GM12878 (cell line): ENCODE measurements around the gene RFK. TPM values are rescaled to one million over a fixed set of nuclear protein-coding genes. Genes with fewer than 3 reads are reported as not detected.

Experiments
- BHLHE40 ChIP-seq, 2 experiments: fragments of 450-650 bp in 1 of 2; IDR thresholded peaks; 2 replicates each; pipeline ENCODE4 v1.6.1; 2011 to 2017; ENCODE audit warnings: low read depth in 2 of 2, borderline replicate concordance in 1 of 2, improper control_type of control experiment in 1 of 2, low read length in 1 of 2, mild to moderate bottlenecking in 1 of 2
- CBX5 ChIP-seq: sonication (generic); IDR thresholded peaks from 2 replicates; pipeline ENCODE4 v1.6.1; 2016; ENCODE audit warnings: low read depth, moderate library complexity, mild to moderate bottlenecking, inconsistent platforms
- CHD1 ChIP-seq: IDR thresholded peaks from 2 replicates; pipeline ENCODE4 v1.6.1; 2012; ENCODE audit warnings: low read depth, low read length, improper control_type of control experiment
- ELK1 ChIP-seq: IDR thresholded peaks from 2 replicates; pipeline ENCODE4 v1.6.1; 2012; ENCODE audit warnings: low read depth, low read length, improper control_type of control experiment
- EZH2 ChIP-seq: IDR thresholded peaks from 2 replicates; pipeline ENCODE4 v1.6.1; 2012; ENCODE audit warnings: low read depth, mild to moderate bottlenecking, control low read depth, inconsistent platforms, low read length, borderline replicate concordance; ENCODE audit not compliant: control insufficient read depth
- GABPA ChIP-seq: IDR thresholded peaks from 2 replicates; pipeline ENCODE4 v1.6.1; 2014; ENCODE audit warnings: antibody characterized with exemption, low read depth, mild to moderate bottlenecking, inconsistent platforms
- IKZF2 ChIP-seq, 2 experiments: fragments of 450-650 bp; IDR thresholded peaks; 2 replicates each; pipeline ENCODE4 v1.6.1; 2017; ENCODE audit warnings: mild to moderate bottlenecking in 2 of 2, moderate library complexity in 2 of 2
- KAT2A ChIP-seq: conservative IDR thresholded peaks from 2 replicates; pipeline ENCODE4 v1.6.1; 2011; ENCODE audit warnings: low read depth, low read length; ENCODE audit not compliant: control insufficient read depth
- LARP7 ChIP-seq: fragments of 450-650 bp; IDR thresholded peaks from 2 replicates; pipeline ENCODE4 v1.6.1; 2017; ENCODE audit warnings: mild to moderate bottlenecking
- MEF2B ChIP-seq: fragments of 450-650 bp; IDR thresholded peaks from 2 replicates; pipeline ENCODE4 v1.6.1; 2018; ENCODE audit warnings: mild to moderate bottlenecking, moderate library complexity; ENCODE audit not compliant: partially characterized antibody, poor library complexity, severe bottlenecking
- MLLT1 ChIP-seq: fragments of 450-650 bp; IDR thresholded peaks from 2 replicates; pipeline ENCODE4 v1.6.1; 2016; ENCODE audit warnings: mild to moderate bottlenecking
- NFYB ChIP-seq: IDR thresholded peaks from 2 replicates; pipeline ENCODE4 v1.6.1; 2011; ENCODE audit warnings: low read depth, mild to moderate bottlenecking, low read length, improper control_type of control experiment, moderate library complexity; ENCODE audit not compliant: insufficient read depth
- NR2C1 ChIP-seq: fragments of 450-650 bp; IDR thresholded peaks from 2 replicates; pipeline ENCODE4 v1.6.1; 2017; ENCODE audit warnings: antibody characterized with exemption, mild to moderate bottlenecking, moderate library complexity
- NR2C2 ChIP-seq: IDR thresholded peaks from 2 replicates; pipeline ENCODE4 v1.6.1; 2011; ENCODE audit warnings: borderline replicate concordance, low read depth; ENCODE audit not compliant: control insufficient read depth, insufficient read length
- POLR2A ChIP-seq: IDR thresholded peaks from 2 replicates; pipeline ENCODE4 v1.6.1; 2011; ENCODE audit warnings: low read depth, mild to moderate bottlenecking, low read length
- RELB ChIP-seq: fragments of 450-650 bp; IDR thresholded peaks from 2 replicates; pipeline ENCODE4 v1.6.1; 2017; ENCODE audit warnings: low read depth, mild to moderate bottlenecking, moderate library complexity
- REST ChIP-seq: IDR thresholded peaks from 2 replicates; pipeline ENCODE4 v1.6.1; 2012; ENCODE audit warnings: mild to moderate bottlenecking, low read depth, low read length
- SMAD5 ChIP-seq: IDR thresholded peaks from 2 replicates; pipeline ENCODE4 v1.6.1; 2016; ENCODE audit warnings: antibody characterized with exemption, low read depth
- polyA plus RNA-seq, 11 experiments: library from polyadenylated mRNA; depleted of rRNA in 4 of 11; unstranded in 6 of 11; stranded (reverse) in 5 of 11; fragments of >200 nt; fragmentation: Nextera tagmentation in 4 of 11; fragmentation: Illumina TruSeq in 1 of 11; extraction: Ambion mirVana in 4 of 11; extraction: Trizol in 1 of 11; gene quantifications; 1 replicate in 1 of 11; 2 replicates in 10 of 11; pipeline versions ENCODE4 v1.2.1 to v1.2.3, GENCODE V29; 2011 to 2016; ENCODE audit warnings: inconsistent platforms in 2 of 11, missing spikeins in 2 of 11, low read depth in 1 of 11
- total RNA-seq, 4 experiments: library from RNA; depleted of rRNA in 3 of 4; stranded (reverse); fragments of >200 nt in 3 of 4; fragmentation: Illumina TruSeq in 1 of 4; extraction: Trizol in 1 of 4; gene quantifications; 2 replicates each; pipeline versions ENCODE4 v1.2.1 to v1.2.3, GENCODE V29; 2013 to 2021
- TF ChIP-seq, protein P1 (sequence below): fragments of 450-650 bp; IDR thresholded peaks from 2 replicates; pipeline ENCODE4 v1.6.1; 2016; ENCODE audit warnings: mild to moderate bottlenecking

RFK gene
- total and polyA plus RNA-seq, 10 of the 15 experiments (the other 5 are each of a cell fraction or from before 2014, with no cell fraction given) = 4.4 to 18.6 (median 11.6) TPM

DNA sequence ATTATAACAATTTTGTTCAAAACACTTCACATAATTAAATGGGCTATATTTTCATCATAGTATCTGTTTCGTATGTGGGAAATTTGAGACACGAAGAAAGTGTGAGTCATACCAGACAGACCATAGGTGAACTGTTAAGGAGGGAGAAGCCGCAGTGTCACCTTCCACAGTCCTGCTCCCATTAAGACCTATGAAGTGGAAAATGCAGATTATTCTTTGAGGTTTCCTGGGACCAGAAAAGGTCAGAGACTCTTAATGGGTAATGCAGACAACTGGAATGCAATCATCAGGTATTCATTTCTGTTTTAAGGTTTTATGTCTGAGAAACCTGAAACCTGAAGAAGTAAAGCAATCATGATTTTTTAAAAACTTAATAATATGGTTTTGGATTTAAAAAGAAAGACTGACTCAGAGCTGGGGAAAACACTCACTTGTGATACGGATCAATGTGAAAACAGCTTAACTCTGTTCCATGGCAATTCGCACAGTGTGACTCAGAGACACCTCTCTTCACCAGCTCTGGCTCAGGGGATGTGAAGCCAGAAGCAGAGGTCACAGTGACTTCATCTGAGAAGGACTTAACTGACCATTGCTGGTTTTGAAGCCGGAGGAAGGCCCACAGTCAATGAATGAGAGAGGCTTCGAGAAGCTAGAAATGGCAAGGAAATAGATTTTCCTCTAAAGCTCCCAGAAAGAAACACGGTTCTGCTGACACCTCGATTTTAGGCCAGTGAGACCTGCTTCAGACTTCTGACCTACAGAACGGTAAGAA lies 47.5 kb upstream of the RFK start (continued):
- TF ChIP-seq BHLHE40 (IDR thresholded peaks at IDR 0.05; ENCODE audit: borderline replicate concordance in 1 of 2, low read depth in 2 of 2, low read length in 1 of 2) = peak; percentile 78 to 79
- TF ChIP-seq EZH2 = no peak
- no peak for TF ChIP-seq SMAD5
- no peak for TF ChIP-seq CHD1
- no peak for TF ChIP-seq NFYB
- TF ChIP-seq MEF2B = peak; percentile 59
- no peak for TF ChIP-seq NR2C2
- no peak for TF ChIP-seq NR2C1
- TF ChIP-seq LARP7 = no peak
- TF ChIP-seq REST = no peak
- no peak for TF ChIP-seq ELK1
- no peak for TF ChIP-seq KAT2A
- TF ChIP-seq MLLT1 = no peak
- TF ChIP-seq CBX5 = 0 out of 2 replicates have a peak, but pooled peaks have one; percentile 27
- TF ChIP-seq RELB = peak; percentile 87
- peak; percentile 97 to 98 for TF ChIP-seq IKZF2 (IDR thresholded peaks at IDR 0.05)
- 0 out of 2 replicates have a peak, but pooled peaks have one; percentile 31 for TF ChIP-seq GABPA
- TF ChIP-seq, protein P1, sequence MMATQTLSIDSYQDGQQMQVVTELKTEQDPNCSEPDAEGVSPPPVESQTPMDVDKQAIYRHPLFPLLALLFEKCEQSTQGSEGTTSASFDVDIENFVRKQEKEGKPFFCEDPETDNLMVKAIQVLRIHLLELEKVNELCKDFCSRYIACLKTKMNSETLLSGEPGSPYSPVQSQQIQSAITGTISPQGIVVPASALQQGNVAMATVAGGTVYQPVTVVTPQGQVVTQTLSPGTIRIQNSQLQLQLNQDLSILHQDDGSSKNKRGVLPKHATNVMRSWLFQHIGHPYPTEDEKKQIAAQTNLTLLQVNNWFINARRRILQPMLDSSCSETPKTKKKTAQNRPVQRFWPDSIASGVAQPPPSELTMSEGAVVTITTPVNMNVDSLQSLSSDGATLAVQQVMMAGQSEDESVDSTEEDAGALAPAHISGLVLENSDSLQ = no peak
- no peak for TF ChIP-seq POLR2A
